Peyer's patch (tissue), 4 donors: ENCODE data around the gene ITGB8. TPM values are rescaled to one million over a fixed set of nuclear protein-coding genes. Genes with fewer than 3 reads are reported as not detected.
"Not testable (repeated sequence)": the region's sequence is repeated elsewhere in the genome, so short reads cannot be mapped to it uniquely, and the experiment has no call there.

Experiments
- DNase-seq, 3 donors: peaks; one replicate each; pipeline ENCODE4 v3.0.0-alpha.2; 2017 to 2019
- H3K27ac ChIP-seq, 4 donors: fragments of 200-600 bp; sonication (generic); one replicate each; pipeline ENCODE4 v1.5.1; 2016 to 2019
- H3K27me3 ChIP-seq, 2 donors: fragments of 200-600 bp; sonication (generic); one replicate each; pipeline ENCODE4 v1.5.1; 2019
- H3K36me3 ChIP-seq, 3 donors: fragments of 200-600 bp; sonication (generic); one replicate each; pipeline ENCODE4 v1.5.1; 2016 to 2019
- H3K4me1 ChIP-seq, 4 donors: fragments of 200-600 bp; sonication (generic); one replicate each; pipeline ENCODE4 v1.5.1; 2016 to 2019
- H3K4me3 ChIP-seq, 4 donors: fragments of 200-600 bp; sonication (generic); 1 replicate in 3 of 4; 2 replicates in 1 of 4; pipeline ENCODE4 v1.5.1; 2016 to 2019; ENCODE audit warnings: mild to moderate bottlenecking in 1 of 4
- H3K9me3 ChIP-seq, 4 donors: fragments of 200-600 bp; sonication (generic); one replicate each; pipeline ENCODE4 v1.5.1; 2016 to 2019; ENCODE audit warnings: mild to moderate bottlenecking in 1 of 4
- CTCF ChIP-seq, 6 experiments: fragments of 450-650 bp in 4 of 6; fragments of 200-600 bp in 2 of 6; sonication (generic) in 1 of 6; IDR thresholded peaks; one replicate each; pipeline ENCODE4 v1.5.1; 2017 to 2019; ENCODE audit warnings: antibody characterized with exemption in 6 of 6, mild to moderate bottlenecking in 3 of 6, moderate library complexity in 1 of 6
- POLR2A ChIP-seq, 2 donors: fragments of 450-650 bp; IDR thresholded peaks; one replicate each; pipeline ENCODE4 v1.5.1; 2017; ENCODE audit warnings: antibody characterized with exemption in 2 of 2, mild to moderate bottlenecking in 2 of 2, moderate library complexity in 2 of 2
- total RNA-seq, 4 donors: library from RNA; depleted of rRNA; stranded (reverse); fragments of >200 nt; gene quantifications; one replicate each; pipeline ENCODE4 v1.1.0, GENCODE V29; 2016

The ITGB8 gene
- total RNA-seq, 4 donors from 2014 or later = 20.6 to 45.8 (median 32.7) TPM

- no peak overlapping the region for H3K27ac ChIP-seq
- no peaks in the 10 kb centered on the region for H3K27me3 ChIP-seq
- no peak overlapping the region for H3K4me3 ChIP-seq
- H3K36me3 ChIP-seq = no peaks in the 10 kb centered on the region
- no peaks in the 10 kb centered on the region for H3K9me3 ChIP-seq
- DNase-seq = no peak
- H3K4me1 ChIP-seq = peaks cover 0 to 8% (median 0%) of the 10 kb centered on the region in 4 donors
- TF ChIP-seq POLR2A (IDR thresholded peaks at IDR 0.05) (no peak), CTCF (IDR thresholded peaks at IDR 0.05) (no peak)
Measured at GRCh38 chr7:20298486-20298901, 32.2 kb upstream of the ITGB8 start.

- no peaks in the 10 kb centered on the region for H3K36me3 ChIP-seq
- peaks cover 0 to 15% (median 0%) of the 10 kb centered on the region in 4 donors for H3K4me1 ChIP-seq
- no peak overlapping the region for H3K4me3 ChIP-seq
- no peaks in the 10 kb centered on the region for H3K9me3 ChIP-seq
- no peak for DNase-seq
- TF ChIP-seq POLR2A (IDR thresholded peaks at IDR 0.05) (no peak), CTCF (IDR thresholded peaks at IDR 0.05) (no peak)
- H3K27me3 ChIP-seq = no peaks in the 10 kb centered on the region
- H3K27ac ChIP-seq = no peak overlapping the region
Measured at GRCh38 chr7:20299145-20299544, 31.6 kb upstream of the ITGB8 start.

- Histone ChIP-seq H3K27me3 (no peaks in the 10 kb centered on the region), H3K9me3 (no peaks in the 10 kb centered on the region), H3K27ac (peak overlapping the region in 1 of 4 donors; percentile 17), H3K4me3 (no peak overlapping the region), H3K36me3 (no peaks in the 10 kb centered on the region), H3K4me1 (peaks cover 0 to 15% (median 0%) of the 10 kb centered on the region in 4 donors)
- DNase-seq = no peak
- TF ChIP-seq CTCF (IDR thresholded peaks at IDR 0.05) (no peak), POLR2A (IDR thresholded peaks at IDR 0.05) (no peak)
Measured at GRCh38 chr7:20299647-20300312, 30.9 kb upstream of the ITGB8 start.

GRCh38 chr7:20301311-20301939 is 29.3 kb upstream of the ITGB8 start:
- Histone ChIP-seq H3K27me3 (no peaks in the 10 kb centered on the region), H3K4me3 (no peak overlapping the region), H3K27ac (no peak overlapping the region), H3K9me3 (no peaks in the 10 kb centered on the region), H3K36me3 (no peaks in the 10 kb centered on the region), H3K4me1 (peaks cover 0 to 19% (median 0%) of the 10 kb centered on the region in 4 donors)
- DNase-seq = no peak
- TF ChIP-seq POLR2A (IDR thresholded peaks at IDR 0.05) = no peak
- TF ChIP-seq CTCF (IDR thresholded peaks at IDR 0.05) = no peak

- H3K27ac ChIP-seq, H3K4me3 ChIP-seq, DNase-seq, H3K9me3 ChIP-seq, H3K27me3 ChIP-seq, H3K36me3 ChIP-seq: not testable (repeated sequence)
- H3K4me1 ChIP-seq = peaks cover 0 to 26% (median 2%) of the 10 kb centered on the region in 4 donors
Measured at GRCh38 chr7:20302300-20302699, 28.4 kb upstream of the ITGB8 start.

GRCh38 chr7:20302891-20303290 is 27.8 kb upstream of the ITGB8 start:
- Histone ChIP-seq H3K4me3 (no peak overlapping the region), H3K27ac (peak overlapping the region in 1 of 4 donors; percentile 10), H3K9me3 (no peaks in the 10 kb centered on the region), H3K36me3 (no peaks in the 10 kb centered on the region), H3K27me3 (no peaks in the 10 kb centered on the region), H3K4me1 (peaks cover 0 to 32% (median 2%) of the 10 kb centered on the region in 4 donors)
- DNase-seq = peak in 1 of 3 donors; percentile 60
- TF ChIP-seq POLR2A (IDR thresholded peaks at IDR 0.05) = no peak
- no peak for TF ChIP-seq CTCF (IDR thresholded peaks at IDR 0.05)
